ENCODE results near the gene MGAT2.
"Not testable (repeated sequence)": the region's sequence is repeated elsewhere in the genome, so short reads cannot be mapped to it uniquely, and the experiment has no call there.

The MGAT2 gene

GRCh38 chr14:49612671-49613070, 7.9 kb upstream of the MGAT2 start:
- DNase-seq, result no peak

- DNase-seq, result no peak
Measured at GRCh38 chr14:49614196-49614595, 6.4 kb upstream of the MGAT2 start.

- no peak for DNase-seq
Measured at GRCh38 chr14:49615776-49616175, 4.8 kb upstream of the MGAT2 start.

GRCh38 chr14:49617852-49618519, 2.6 kb upstream of the MGAT2 start:
- DNase-seq, result no peak

GRCh38 chr14:49619273-49619672, 1.3 kb upstream of the MGAT2 start:
- not testable (repeated sequence) for DNase-seq

- DNase-seq, result no peak
Measured at GRCh38 chr14:49619730-49620129, 869 bp upstream of the MGAT2 start.

GRCh38 chr14:49621114-49621881, 699 bp downstream of the MGAT2 start:
- DNase-seq, result peak; percentile 82

- no peak for DNase-seq
Measured at GRCh38 chr14:49622022-49622607, 1.5 kb downstream of the MGAT2 start.

- no peak for DNase-seq
Measured at GRCh38 chr14:49623387-49623786, 2.8 kb downstream of the MGAT2 start.

GRCh38 chr14:49623941-49624839, 3.6 kb downstream of the MGAT2 start:
- no peak for DNase-seq

GRCh38 chr14:49633640-49634546, 13.3 kb downstream of the MGAT2 start:
- DNase-seq, result peak; percentile 97

GRCh38 chr14:49634547-49635334, 14.1 kb downstream of the MGAT2 start, which contains the start of gene DNAAF2:
DNAAF2 (minus strand) TSS chr14:49635244; CDS start chr14:49635149, 95 bp downstream.
- DNase-seq, result peak; percentile 83

GRCh38 chr14:49636866-49637265, 16.3 kb downstream of the MGAT2 start:
- DNase-seq, result no peak

GRCh38 chr14:49637534-49638078, 17.0 kb downstream of the MGAT2 start:
- DNase-seq, result no peak

GRCh38 chr14:49640540-49641417, 20.2 kb downstream of the MGAT2 start:
- DNase-seq, result no peak

GRCh38 chr14:49641697-49642129, 21.1 kb downstream of the MGAT2 start:
- DNase-seq, result no peak

GRCh38 chr14:49642163-49642562, 21.6 kb downstream of the MGAT2 start:
- DNase-seq, result no peak

- no peak for DNase-seq
Measured at GRCh38 chr14:49653508-49653907, 32.9 kb downstream of the MGAT2 start.

GRCh38 chr14:49654511-49654910, 33.9 kb downstream of the MGAT2 start:
- DNase-seq, result no peak
